Immature natural killer cell (primary cell): ENCODE measurements around the gene BCDIN3D. TPM values are rescaled to one million over a fixed set of nuclear protein-coding genes. Genes with fewer than 3 reads are reported as not detected.
A peak's percentile ranks its signal among the peaks of the same experiment; 100 is the strongest.
"Not testable (repeated sequence)": the region's sequence is repeated elsewhere in the genome, so short reads cannot be mapped to it uniquely, and the experiment has no call there.

Source experiments
- DNase-seq, 3 donors: peaks; one replicate each; pipeline ENCODE4 v3.0.0; 2022; ENCODE audit warnings: mixed read lengths in 1 of 3
- H3K27ac Mint-ChIP-seq, 6 donors: one replicate each; pipeline ENCODE4 v1.8.0; 2020; ENCODE audit warnings: mixed read lengths in 6 of 6, mild to moderate bottlenecking in 5 of 6, inconsistent platforms in 4 of 6, moderate library complexity in 3 of 6
- H3K27me3 Mint-ChIP-seq, 3 donors: one replicate each; pipeline ENCODE4 v1.8.0; 2020 to 2021; ENCODE audit warnings: low read depth in 3 of 3, mild to moderate bottlenecking in 3 of 3, mixed read lengths in 3 of 3, moderate library complexity in 3 of 3, inconsistent platforms in 1 of 3
- H3K36me3 Mint-ChIP-seq, 3 donors: one replicate each; pipeline ENCODE4 v1.8.0; 2020; ENCODE audit warnings: mixed read lengths in 3 of 3, inconsistent platforms in 2 of 3, mild to moderate bottlenecking in 2 of 3
- H3K4me1 Mint-ChIP-seq, 2 donors: one replicate each; pipeline ENCODE4 v1.8.0; 2020; ENCODE audit warnings: inconsistent platforms in 2 of 2, mild to moderate bottlenecking in 2 of 2, mixed read lengths in 2 of 2, moderate library complexity in 1 of 2
- H3K4me3 Mint-ChIP-seq, 5 donors: one replicate each; pipeline ENCODE4 v1.8.0; 2020; ENCODE audit warnings: mild to moderate bottlenecking in 5 of 5, mixed read lengths in 5 of 5, inconsistent platforms in 3 of 5, moderate library complexity in 3 of 5
- H3K9me3 Mint-ChIP-seq, 6 donors: one replicate each; pipeline ENCODE4 v1.8.0; 2020; ENCODE audit warnings: mild to moderate bottlenecking in 6 of 6, mixed read lengths in 6 of 6, inconsistent platforms in 4 of 6, moderate library complexity in 3 of 6
- polyA plus RNA-seq, 3 donors: library from polyadenylated mRNA; unstranded; fragments of 300-500 nt; fragmentation: Illumina TruSeq; gene quantifications; one replicate each; pipeline ENCODE4 v1.2.3, GENCODE V29; 2021

Gene BCDIN3D
- polyA plus RNA-seq, 3 donors from 2014 or later, result 3.0 to 5.1 (median 4.5) TPM

DNA sequence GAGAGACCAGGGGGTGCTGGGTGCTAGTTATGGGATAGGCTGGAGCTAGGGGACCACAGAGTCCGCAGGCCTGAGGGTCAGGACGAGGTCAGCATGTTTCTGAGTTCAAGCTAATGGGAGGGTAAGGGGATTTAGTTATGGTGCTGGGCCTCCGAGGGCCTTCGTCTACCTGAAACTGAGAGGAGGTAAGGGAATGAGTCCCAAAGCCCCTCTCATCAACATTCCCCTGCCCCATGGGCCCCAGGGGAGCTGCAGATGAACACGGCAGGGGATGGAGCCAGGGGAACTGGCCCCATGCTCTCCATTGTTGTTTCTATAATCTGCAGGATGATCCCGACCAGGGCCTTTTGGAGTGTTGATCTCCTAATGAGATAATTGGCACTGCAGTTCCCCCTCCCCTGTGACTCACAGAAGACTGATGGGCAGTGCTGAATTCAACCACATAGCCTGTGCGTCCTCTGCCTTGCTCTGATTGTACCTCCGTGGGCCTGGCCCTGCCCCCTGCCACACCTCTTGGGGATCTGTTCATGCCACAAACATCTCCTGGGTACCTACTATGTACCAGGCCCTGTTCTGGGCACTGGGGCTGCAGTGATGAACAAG lies 39.4 kb upstream of the BCDIN3D start:
- Mint-ChIP-seq H3K27ac (no peak overlapping the region), H3K4me3 (no peak overlapping the region), H3K4me1 (no peaks in the 10 kb centered on the region), H3K36me3 (no peaks in the 10 kb centered on the region), H3K27me3 (peaks cover 3 to 7% (median 3%) of the 10 kb centered on the region in 3 donors), H3K9me3 (peaks cover 0 to 3% (median 0%) of the 10 kb centered on the region in 6 donors)
- no peak for DNase-seq

DNA sequence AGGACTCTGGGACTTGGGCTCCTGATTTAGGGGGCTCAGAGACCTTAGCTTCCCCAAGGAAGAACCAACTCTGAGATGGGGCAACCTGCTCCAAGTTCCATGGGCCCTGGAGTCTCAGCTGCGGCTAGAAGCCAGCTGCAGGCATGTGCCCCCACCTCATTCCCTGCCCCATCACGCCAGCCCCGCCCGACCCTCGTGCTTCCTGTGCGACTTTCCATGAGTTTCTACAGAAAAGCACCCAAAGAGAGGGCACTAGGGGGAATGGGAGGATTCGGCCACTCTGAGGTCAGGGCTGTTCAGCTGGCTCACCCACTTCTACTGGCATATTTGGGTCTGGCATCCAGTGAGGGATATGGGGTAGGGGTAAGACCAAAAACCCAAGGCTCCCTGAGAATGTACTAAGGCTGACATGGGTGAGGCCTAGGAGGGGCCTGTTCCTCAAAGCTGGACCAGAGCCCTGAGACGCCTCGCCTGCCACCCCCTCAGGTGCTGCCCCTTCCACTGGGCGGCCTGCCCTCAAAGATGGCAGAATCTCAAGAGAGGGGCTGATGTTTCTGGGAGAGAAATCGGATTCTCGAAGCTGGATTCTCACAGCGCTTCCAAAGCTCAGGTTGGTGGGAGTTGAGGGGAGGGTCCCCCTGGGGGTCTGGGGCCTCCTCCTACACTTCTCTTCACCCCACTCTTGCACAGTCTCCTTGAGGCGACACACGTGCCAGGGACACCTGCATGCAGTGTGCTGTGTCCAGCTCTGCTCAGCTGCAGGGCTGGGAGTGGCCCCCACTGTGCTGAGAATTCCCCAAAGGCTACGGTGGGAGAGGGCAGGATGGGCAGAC lies 38.7 kb upstream of the BCDIN3D start:
- no peak overlapping the region for H3K27ac Mint-ChIP-seq
- no peak overlapping the region for H3K4me3 Mint-ChIP-seq
- no peaks in the 10 kb centered on the region for H3K36me3 Mint-ChIP-seq
- peaks cover 3 to 4% (median 3%) of the 10 kb centered on the region in 3 donors for H3K27me3 Mint-ChIP-seq
- H3K4me1 Mint-ChIP-seq, result no peaks in the 10 kb centered on the region
- H3K9me3 Mint-ChIP-seq, result peaks cover 0 to 3% (median 0%) of the 10 kb centered on the region in 6 donors
- DNase-seq, result no peak

DNA sequence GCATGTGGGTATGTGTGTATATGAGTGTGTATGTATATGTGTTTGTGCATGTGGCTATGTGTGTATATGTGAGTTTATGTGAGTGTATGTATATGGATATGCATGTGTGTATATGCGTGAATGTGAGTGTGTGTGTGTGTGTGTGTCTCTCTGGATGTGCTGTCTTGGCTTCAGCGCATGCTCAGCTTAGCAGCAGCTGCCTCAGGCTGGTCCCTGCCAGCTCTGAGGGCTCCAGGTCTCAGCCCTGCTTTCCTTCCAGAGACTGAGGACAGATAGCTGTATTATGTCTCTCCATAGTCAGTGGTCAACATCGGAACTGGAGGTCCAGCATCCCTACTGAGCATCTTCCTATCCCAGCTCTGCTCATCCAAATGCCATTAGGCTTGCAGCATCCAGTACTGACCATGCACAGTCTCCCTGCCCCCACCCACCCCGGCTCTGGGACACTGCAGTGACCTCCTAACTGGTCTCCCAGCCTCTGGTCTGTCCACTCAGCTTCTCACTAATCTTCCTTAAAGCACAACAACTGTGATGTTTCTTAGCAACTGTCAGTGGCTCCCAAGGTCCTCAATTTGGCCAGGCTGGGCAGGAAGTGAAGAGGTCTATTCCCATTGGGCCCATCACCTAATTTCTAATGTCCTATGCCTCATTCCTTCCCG lies 38.0 kb upstream of the BCDIN3D start:
- no peak for DNase-seq
- peak overlapping the region in 1 of 6 donors; percentile 72 for H3K27ac Mint-ChIP-seq

DNA sequence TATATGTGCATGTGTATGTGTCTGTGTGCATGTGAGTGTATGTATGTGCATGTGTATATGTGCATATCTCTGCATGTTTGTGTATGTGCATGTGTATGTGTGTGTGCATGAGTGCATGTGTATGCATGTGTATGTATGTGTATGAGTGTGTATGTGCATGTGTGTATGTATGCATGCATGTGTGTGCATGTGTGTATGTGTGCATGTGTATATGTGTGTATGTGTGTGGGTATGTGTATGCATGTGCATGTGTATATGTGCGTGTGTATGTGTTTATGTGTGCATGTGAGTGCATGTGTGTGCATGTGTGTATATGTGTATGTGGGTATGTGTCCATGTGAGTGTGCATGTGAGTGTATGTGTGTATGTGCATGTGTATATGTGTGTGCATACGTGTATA lies 36.2 kb upstream of the BCDIN3D start:
- H3K4me1 Mint-ChIP-seq, H3K27me3 Mint-ChIP-seq, H3K4me3 Mint-ChIP-seq, H3K9me3 Mint-ChIP-seq, H3K36me3 Mint-ChIP-seq, DNase-seq: not testable (repeated sequence)
- H3K27ac Mint-ChIP-seq, result peak overlapping the region in 1 of 6 donors; percentile 59

More for the DNA sequence above, 38.0 kb upstream of the BCDIN3D start:
- Mint-ChIP-seq H3K4me3 (no peak overlapping the region), H3K27me3 (peaks cover 3 to 4% (median 3%) of the 10 kb centered on the region in 3 donors), H3K4me1 (no peaks in the 10 kb centered on the region), H3K36me3 (no peaks in the 10 kb centered on the region), H3K9me3 (peaks cover 0 to 3% (median 0%) of the 10 kb centered on the region in 6 donors)

DNA sequence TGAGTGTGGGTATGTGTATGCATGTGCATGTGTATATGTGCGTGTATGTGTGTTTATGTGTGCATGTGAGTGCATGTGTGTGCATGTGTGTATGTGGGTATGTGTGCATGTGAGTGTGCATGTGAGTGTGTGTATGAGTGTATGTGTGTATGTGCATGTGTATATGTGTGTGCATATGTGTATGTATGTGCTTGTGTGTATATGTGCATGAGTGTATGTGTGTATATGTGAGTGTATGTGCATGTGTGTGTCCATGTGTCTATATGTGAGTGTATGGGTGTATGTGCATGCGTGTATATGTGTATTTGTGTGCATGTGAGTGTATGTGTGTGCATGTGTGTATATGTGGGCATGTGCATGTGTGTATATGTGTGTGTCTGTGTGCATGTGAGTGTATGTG lies 35.1 kb upstream of the BCDIN3D start:
- Mint-ChIP-seq H3K9me3 (peaks cover 0 to 3% (median 0%) of the 10 kb centered on the region in 6 donors), H3K36me3 (no peaks in the 10 kb centered on the region), H3K27ac (peak overlapping the region in 2 of 6 donors; percentile 30 to 43), H3K4me3 (no peak overlapping the region), H3K27me3 (no peaks in the 10 kb centered on the region), H3K4me1 (no peaks in the 10 kb centered on the region)
- no peak for DNase-seq

DNA sequence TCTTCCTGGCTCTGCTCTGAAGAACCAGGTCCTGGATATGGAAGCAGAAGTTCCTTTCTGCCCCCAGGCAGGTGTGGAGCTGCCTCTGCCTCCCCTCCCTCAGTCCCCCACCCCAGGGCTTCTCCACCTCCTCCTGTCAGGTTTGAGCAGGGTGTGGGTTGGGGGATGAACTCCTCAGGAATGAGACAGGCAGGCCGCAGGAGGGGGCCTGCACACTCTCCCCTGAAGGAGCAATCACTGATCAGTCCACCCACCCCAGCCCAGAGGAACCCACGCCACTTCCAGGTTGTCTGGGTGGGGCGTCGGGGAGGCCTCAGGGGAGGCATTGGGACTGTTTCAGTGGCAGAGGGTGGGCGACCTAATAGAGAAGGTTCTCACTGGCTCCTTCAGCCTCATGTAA lies 34.2 kb upstream of the BCDIN3D start:
- H3K4me1 Mint-ChIP-seq, result no peaks in the 10 kb centered on the region
- no peak overlapping the region for H3K4me3 Mint-ChIP-seq
- no peak overlapping the region for H3K27ac Mint-ChIP-seq
- DNase-seq, result no peak
- peaks cover 0 to 3% (median 0%) of the 10 kb centered on the region in 6 donors for H3K9me3 Mint-ChIP-seq
- H3K27me3 Mint-ChIP-seq, result no peaks in the 10 kb centered on the region
- no peaks in the 10 kb centered on the region for H3K36me3 Mint-ChIP-seq

DNA sequence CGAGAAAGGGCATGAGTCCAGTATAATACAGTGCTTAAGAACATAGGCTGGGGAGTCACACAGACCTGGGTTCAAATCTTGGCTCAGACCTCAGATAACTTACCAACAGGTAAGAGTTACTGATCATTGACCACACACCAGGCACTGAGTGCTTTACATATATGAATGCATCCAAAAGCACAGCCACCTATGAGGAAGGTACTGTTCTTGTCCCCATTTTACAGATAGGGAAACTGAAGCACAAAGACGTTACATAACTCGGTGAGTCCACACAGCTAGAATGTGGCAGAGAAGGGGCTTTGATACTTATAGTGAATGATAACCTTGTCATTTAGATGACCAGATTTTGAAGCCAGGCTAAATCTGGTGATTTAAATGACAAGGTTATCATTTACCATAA lies 33.2 kb upstream of the BCDIN3D start:
- no peak overlapping the region for H3K4me3 Mint-ChIP-seq
- H3K36me3 Mint-ChIP-seq, result no peaks in the 10 kb centered on the region
- DNase-seq, result no peak
- no peaks in the 10 kb centered on the region for H3K27me3 Mint-ChIP-seq
- no peak overlapping the region for H3K27ac Mint-ChIP-seq
- no peaks in the 10 kb centered on the region for H3K4me1 Mint-ChIP-seq
- H3K9me3 Mint-ChIP-seq, result peaks cover 0 to 3% (median 0%) of the 10 kb centered on the region in 6 donors

DNA sequence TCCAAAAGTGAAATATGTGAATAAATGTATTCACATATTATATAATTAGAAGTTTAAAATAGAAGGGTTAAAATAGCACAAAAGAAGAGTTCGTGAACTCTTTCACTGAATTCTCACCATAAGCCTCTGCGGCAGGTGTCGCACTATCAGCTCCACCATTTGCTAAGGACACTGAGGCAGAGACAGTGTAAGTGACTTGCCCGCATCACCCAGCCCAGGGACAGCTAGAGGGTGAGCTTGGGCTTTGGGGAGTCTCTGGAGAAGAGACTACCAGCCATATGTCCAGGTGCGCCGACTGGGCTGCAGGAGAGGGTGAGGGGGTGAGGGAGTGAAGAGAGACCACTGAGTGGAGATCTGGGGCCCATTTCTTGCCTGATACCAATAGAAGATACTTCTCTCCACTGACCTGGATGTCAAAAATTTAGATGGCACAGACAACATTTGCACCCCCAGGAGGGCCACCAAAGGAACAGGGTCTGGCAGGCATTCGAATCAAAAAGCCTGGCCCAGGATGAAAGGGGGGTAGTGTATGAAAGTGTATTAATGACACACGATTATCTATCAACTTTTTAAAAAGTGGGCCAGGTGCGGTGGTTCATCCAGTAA lies 32.3 kb upstream of the BCDIN3D start:
- Mint-ChIP-seq H3K9me3 (peaks cover 0 to 3% (median 0%) of the 10 kb centered on the region in 6 donors), H3K27ac (no peak overlapping the region), H3K4me3 (no peak overlapping the region), H3K27me3 (no peaks in the 10 kb centered on the region), H3K36me3 (no peaks in the 10 kb centered on the region), H3K4me1 (no peaks in the 10 kb centered on the region)
- DNase-seq, result no peak

DNA sequence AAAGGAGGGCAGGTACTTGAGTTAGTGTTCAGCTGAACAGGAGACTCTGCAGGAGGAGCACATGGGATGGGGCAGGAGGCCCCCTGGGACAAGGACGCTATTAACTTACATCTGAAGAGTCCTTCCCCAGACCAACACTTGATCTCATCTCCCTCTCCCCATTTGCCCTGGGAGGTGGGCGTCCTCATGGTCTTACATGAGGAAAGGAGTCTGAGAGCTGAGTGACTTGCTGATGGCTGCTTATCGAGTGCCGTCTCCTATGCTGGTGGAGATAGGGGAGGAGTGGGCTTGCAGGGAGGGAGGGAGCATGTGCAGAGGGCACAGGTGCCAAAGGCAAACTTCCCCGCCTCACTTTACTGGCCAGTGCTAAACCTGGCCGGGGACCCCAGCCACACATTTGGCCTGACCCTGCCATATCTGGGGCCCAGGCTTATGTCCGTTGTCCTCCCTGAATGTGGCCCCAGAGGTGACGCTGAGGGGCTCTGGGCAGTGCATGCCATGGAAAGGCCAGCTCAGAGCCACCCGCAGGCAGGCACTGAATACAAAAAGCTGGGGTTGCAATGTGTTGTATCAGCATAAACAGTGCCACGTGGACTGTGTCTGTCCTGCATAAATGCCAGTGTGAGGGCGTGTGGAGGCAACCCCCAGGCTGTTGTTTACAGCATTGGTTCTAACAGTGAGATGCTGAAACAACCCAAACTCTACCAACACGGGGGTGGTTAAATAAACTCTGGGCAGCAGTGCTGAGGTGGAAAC lies 31.4 kb upstream of the BCDIN3D start:
- peaks cover 0 to 3% (median 0%) of the 10 kb centered on the region in 6 donors for H3K9me3 Mint-ChIP-seq
- no peak for DNase-seq

DNA sequence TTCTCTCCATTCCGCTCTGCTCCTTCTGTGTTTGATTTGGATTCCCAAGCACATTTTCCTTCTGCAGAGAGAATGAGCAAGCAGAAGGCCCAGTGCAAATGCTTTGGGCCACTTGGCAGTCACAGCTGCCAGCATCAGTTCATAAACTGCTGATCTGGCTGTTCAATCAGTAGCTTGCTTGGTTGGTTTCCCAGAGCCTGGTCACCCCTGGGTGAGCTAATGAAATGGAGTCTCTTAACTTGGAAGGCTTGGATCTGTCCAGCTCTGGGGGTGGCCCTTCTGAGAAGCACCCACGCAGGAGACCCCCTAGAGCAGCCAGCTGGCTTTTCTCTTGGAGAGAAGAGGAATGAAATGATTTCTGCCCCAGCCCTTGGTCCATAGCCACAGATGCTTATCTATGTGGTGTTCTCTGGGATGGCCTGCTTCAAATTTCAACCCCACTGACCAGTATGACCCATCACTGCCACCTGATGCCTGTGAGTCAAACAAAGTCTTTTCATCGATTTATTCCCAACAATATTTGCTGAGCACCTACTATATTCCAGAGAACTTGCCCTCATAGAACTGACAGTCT lies 30.5 kb upstream of the BCDIN3D start:
- Mint-ChIP-seq H3K4me3 (no peak overlapping the region), H3K9me3 (peaks cover 0 to 3% (median 0%) of the 10 kb centered on the region in 6 donors), H3K27ac (no peak overlapping the region)

More for the DNA sequence above, 31.4 kb upstream of the BCDIN3D start:
- Mint-ChIP-seq H3K27me3 (no peaks in the 10 kb centered on the region), H3K36me3 (no peaks in the 10 kb centered on the region), H3K4me3 (no peak overlapping the region), H3K27ac (no peak overlapping the region), H3K4me1 (no peaks in the 10 kb centered on the region)

DNA sequence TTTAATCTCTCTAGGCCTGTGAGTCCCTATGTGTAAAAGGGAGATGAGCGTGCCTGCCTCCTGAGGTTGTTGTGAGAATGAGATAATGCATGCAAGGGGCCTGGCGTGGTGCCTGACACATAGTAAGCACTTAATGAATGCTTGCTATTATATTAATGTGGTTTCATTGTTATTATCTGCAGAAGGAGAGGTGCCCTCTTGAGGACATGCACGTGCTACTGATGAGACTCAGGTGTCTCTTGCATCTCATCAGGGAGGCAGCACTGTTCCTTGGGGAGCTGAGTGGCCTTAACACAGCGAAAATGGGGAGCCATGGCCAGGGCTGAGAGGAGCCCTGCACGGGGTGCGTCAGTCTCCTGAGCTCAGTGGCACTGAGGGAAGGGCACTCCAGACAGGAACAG lies 29.9 kb upstream of the BCDIN3D start:
- peaks cover 0 to 2% (median 0%) of the 10 kb centered on the region in 3 donors for H3K27me3 Mint-ChIP-seq
- H3K36me3 Mint-ChIP-seq, result no peaks in the 10 kb centered on the region
- no peak overlapping the region for H3K4me3 Mint-ChIP-seq
- no peak for DNase-seq
- H3K27ac Mint-ChIP-seq, result no peak overlapping the region
- no peaks in the 10 kb centered on the region for H3K4me1 Mint-ChIP-seq
- peaks cover 0 to under 1% (median 0%) of the 10 kb centered on the region in 6 donors for H3K9me3 Mint-ChIP-seq

More for the DNA sequence above, 30.5 kb upstream of the BCDIN3D start:
- no peaks in the 10 kb centered on the region for H3K4me1 Mint-ChIP-seq
- H3K36me3 Mint-ChIP-seq, result no peaks in the 10 kb centered on the region
- H3K27me3 Mint-ChIP-seq, result peaks cover 0 to 2% (median 0%) of the 10 kb centered on the region in 3 donors
- no peak for DNase-seq

DNA sequence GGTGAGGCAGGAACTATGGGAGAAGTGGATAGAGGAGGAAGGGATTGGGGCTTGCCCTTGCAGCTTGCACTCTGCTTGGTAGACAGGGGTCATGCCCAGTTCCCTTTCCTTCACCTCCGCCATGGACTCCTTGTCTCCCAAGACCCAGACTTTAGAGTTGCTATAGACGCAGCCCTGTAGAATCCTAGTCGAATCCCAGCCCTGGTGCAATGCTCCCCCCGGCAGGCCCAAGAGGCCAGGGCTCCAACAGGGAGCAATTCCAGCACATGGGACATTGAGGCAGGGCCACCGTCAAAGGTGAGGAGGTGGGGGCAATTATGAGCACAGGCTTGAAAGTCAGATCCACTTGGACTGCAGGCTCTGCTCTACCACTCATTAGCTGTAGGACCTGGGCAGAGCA lies 29.5 kb upstream of the BCDIN3D start:
- no peak overlapping the region for H3K27ac Mint-ChIP-seq

DNA sequence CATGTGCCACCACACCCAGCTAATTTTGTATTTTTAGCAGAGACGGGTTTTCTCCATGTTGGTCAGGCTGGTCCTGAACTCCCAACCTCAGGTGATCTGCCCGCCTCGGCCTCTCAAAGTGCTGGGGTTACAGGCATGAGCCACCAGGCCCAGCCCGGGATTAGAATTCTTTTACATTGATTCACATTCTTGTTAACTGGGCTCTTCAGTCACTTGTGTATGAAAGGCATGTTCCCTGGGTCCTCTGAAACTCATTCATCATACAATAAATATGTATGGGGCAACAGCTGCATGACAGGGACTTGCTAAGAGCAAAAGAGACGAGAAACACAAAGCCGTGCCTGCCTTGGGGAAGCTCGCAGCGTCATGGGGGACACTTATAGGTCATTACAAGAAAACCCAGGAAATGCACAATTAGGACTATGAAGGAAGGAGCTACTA lies 28.9 kb upstream of the BCDIN3D start:
- H3K9me3 Mint-ChIP-seq, H3K4me1 Mint-ChIP-seq, H3K27me3 Mint-ChIP-seq, H3K27ac Mint-ChIP-seq, H3K36me3 Mint-ChIP-seq, H3K4me3 Mint-ChIP-seq, DNase-seq: not testable (repeated sequence)

More for the DNA sequence above, 29.5 kb upstream of the BCDIN3D start:
- Mint-ChIP-seq H3K27me3 (peaks cover 0 to 2% (median 0%) of the 10 kb centered on the region in 3 donors), H3K36me3 (no peaks in the 10 kb centered on the region), H3K4me3 (no peak overlapping the region), H3K4me1 (no peaks in the 10 kb centered on the region), H3K9me3 (no peaks in the 10 kb centered on the region)
- no peak for DNase-seq
